Memory B cell (primary cell): ENCODE results near the gene MICB.
"Not testable (repeated sequence)": the region's sequence is repeated elsewhere in the genome, so short reads cannot be mapped to it uniquely, and the experiment has no call there.

Experiments
- ATAC-seq: fragments of 150-1000 bp; cut with Tn5 transposase; 2 replicates; pipeline ENCODE4 v1.10.0; 2021; ENCODE audit warnings: low read depth, mild to moderate bottlenecking, moderate library complexity
- DNase-seq, 2 donors: peaks; one replicate each; pipeline ENCODE4 v3.0.0; 2022; ENCODE audit warnings: low spot score in 2 of 2
- H3K27ac Mint-ChIP-seq: one replicate; pipeline ENCODE4 v1.8.0; 2022; ENCODE audit warnings: mild to moderate bottlenecking, moderate library complexity, mixed read lengths
- H3K27me3 Mint-ChIP-seq: one replicate; pipeline ENCODE4 v1.8.0; 2022; ENCODE audit warnings: mixed read lengths
- H3K36me3 Mint-ChIP-seq: one replicate; pipeline ENCODE4 v1.8.0; 2022; ENCODE audit warnings: mild to moderate bottlenecking, mixed read lengths
- H3K4me1 Mint-ChIP-seq: one replicate; pipeline ENCODE4 v1.8.0; 2022; ENCODE audit warnings: mixed read lengths
- H3K4me3 Mint-ChIP-seq: one replicate; pipeline ENCODE4 v1.8.0; 2022; ENCODE audit warnings: mild to moderate bottlenecking, moderate library complexity, mixed read lengths
- H3K9me3 Mint-ChIP-seq: one replicate; pipeline ENCODE4 v1.8.0; 2022; ENCODE audit warnings: mixed read lengths

Gene MICB

GRCh38 chr6:31480574-31480973 lies 17.4 kb upstream of the MICB start:
- no peaks in the 10 kb centered on the region for H3K27me3 Mint-ChIP-seq
- H3K4me1 Mint-ChIP-seq: peaks cover 22% of the 10 kb centered on the region
- DNase-seq (no peak), ATAC-seq (no peak)
- H3K9me3 Mint-ChIP-seq: no peaks in the 10 kb centered on the region
- H3K27ac Mint-ChIP-seq: no peak overlapping the region
- H3K4me3 Mint-ChIP-seq: no peak overlapping the region
- peaks cover 2% of the 10 kb centered on the region for H3K36me3 Mint-ChIP-seq

DNA sequence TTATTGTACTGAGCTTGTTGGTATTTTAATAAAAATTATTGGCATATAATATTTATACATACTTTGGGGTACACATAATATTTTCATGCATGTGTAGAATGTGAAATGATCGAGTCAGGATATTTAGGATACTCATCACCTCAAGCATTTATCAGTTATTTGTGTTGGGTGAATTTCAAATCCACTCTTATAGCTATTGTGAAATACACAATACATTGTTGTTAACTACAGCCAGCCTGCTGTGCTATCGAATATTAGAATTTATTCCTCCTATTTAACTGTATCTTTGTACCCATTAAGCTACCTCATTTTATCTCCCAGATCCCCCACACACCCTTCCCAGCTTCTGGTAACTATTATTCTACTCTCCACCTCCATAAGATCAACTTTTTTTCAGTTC lies 14.6 kb upstream of the MICB start:
- H3K27me3 Mint-ChIP-seq: no peaks in the 10 kb centered on the region
- H3K4me3 Mint-ChIP-seq: no peak overlapping the region
- H3K36me3 Mint-ChIP-seq: peaks cover 2% of the 10 kb centered on the region
- H3K27ac Mint-ChIP-seq: no peak overlapping the region
- peaks cover 16% of the 10 kb centered on the region for H3K4me1 Mint-ChIP-seq
- DNase-seq: no peak
- H3K9me3 Mint-ChIP-seq: peaks cover 2% of the 10 kb centered on the region
- no peak for ATAC-seq

DNA sequence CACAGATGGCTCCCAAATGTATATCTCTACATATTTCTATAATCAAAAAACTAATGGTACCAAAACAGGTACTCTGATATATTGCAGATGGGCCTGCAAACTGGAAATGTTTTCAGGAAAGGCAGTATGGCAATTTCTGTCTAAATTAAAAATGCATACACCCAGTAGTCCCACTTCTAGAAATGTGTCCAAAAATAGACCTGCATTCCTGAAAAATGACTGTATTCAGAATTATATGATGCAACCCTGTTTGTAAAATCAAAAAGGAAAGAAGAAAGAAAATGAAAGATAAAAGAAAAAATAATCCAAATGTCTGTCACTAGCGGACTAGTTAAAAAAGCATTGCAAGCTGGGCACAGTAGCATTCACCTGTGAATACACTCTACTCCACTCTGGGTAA lies 12.9 kb upstream of the MICB start:
- DNase-seq: no peak
- peaks cover 8% of the 10 kb centered on the region for H3K4me1 Mint-ChIP-seq
- H3K27ac Mint-ChIP-seq: no peak overlapping the region
- no peak for ATAC-seq
- H3K4me3 Mint-ChIP-seq: no peak overlapping the region
- H3K27me3 Mint-ChIP-seq: no peaks in the 10 kb centered on the region
- peaks cover under 1% of the 10 kb centered on the region for H3K36me3 Mint-ChIP-seq
- H3K9me3 Mint-ChIP-seq: peaks cover 2% of the 10 kb centered on the region

- not testable (repeated sequence) for H3K36me3 Mint-ChIP-seq, H3K27me3 Mint-ChIP-seq, H3K9me3 Mint-ChIP-seq, H3K4me3 Mint-ChIP-seq, DNase-seq
- Mint-ChIP-seq H3K27ac (peak overlapping the region; percentile 86), H3K4me1 (peaks cover 12% of the 10 kb centered on the region)
- ATAC-seq: peak; percentile 52
Observed at GRCh38 chr6:31486065-31486837, 11.7 kb upstream of the MICB start.

- H3K4me1 Mint-ChIP-seq: peaks cover 15% of the 10 kb centered on the region
- ATAC-seq, H3K36me3 Mint-ChIP-seq, H3K9me3 Mint-ChIP-seq, DNase-seq, H3K4me3 Mint-ChIP-seq, H3K27me3 Mint-ChIP-seq, H3K27ac Mint-ChIP-seq: not testable (repeated sequence)
Observed at GRCh38 chr6:31487674-31488073, 10.3 kb upstream of the MICB start.

GRCh38 chr6:31489086-31489485 lies 8.9 kb upstream of the MICB start:
- peaks cover 2% of the 10 kb centered on the region for H3K36me3 Mint-ChIP-seq
- peaks cover 18% of the 10 kb centered on the region for H3K4me1 Mint-ChIP-seq
- peaks cover 2% of the 10 kb centered on the region for H3K9me3 Mint-ChIP-seq
- H3K27ac Mint-ChIP-seq: no peak overlapping the region
- ATAC-seq: no peak
- H3K27me3 Mint-ChIP-seq: no peaks in the 10 kb centered on the region
- no peak for DNase-seq
- no peak overlapping the region for H3K4me3 Mint-ChIP-seq

- DNase-seq: no peak
- ATAC-seq: no peak
- no peaks in the 10 kb centered on the region for H3K27me3 Mint-ChIP-seq
- H3K9me3 Mint-ChIP-seq: peaks cover 2% of the 10 kb centered on the region
- H3K27ac Mint-ChIP-seq: no peak overlapping the region
- H3K4me1 Mint-ChIP-seq: peaks cover 19% of the 10 kb centered on the region
- peaks cover 2% of the 10 kb centered on the region for H3K36me3 Mint-ChIP-seq
- peak overlapping the region; percentile 21 for H3K4me3 Mint-ChIP-seq
Observed at GRCh38 chr6:31490115-31490873, 7.7 kb upstream of the MICB start.

GRCh38 chr6:31493550-31493874 lies 4.4 kb upstream of the MICB start:
- ATAC-seq, H3K9me3 Mint-ChIP-seq, H3K27me3 Mint-ChIP-seq, DNase-seq, H3K36me3 Mint-ChIP-seq: not testable (repeated sequence)
- H3K4me1 Mint-ChIP-seq: peaks cover 28% of the 10 kb centered on the region
- H3K4me3 Mint-ChIP-seq: peak overlapping the region; percentile 98
- H3K27ac Mint-ChIP-seq: peak overlapping the region; percentile 0

- Mint-ChIP-seq H3K27ac (peak overlapping the region; percentile 91), H3K27me3 (no peaks in the 10 kb centered on the region), H3K4me1 (peaks cover 32% of the 10 kb centered on the region), H3K9me3 (no peaks in the 10 kb centered on the region), H3K36me3 (peaks cover 2% of the 10 kb centered on the region), H3K4me3 (peak overlapping the region; percentile 98)
- peak; percentile 56 for ATAC-seq
- DNase-seq: peak; percentile 65 to 86
Observed at GRCh38 chr6:31493875-31494694, 3.9 kb upstream of the MICB start.

DNA sequence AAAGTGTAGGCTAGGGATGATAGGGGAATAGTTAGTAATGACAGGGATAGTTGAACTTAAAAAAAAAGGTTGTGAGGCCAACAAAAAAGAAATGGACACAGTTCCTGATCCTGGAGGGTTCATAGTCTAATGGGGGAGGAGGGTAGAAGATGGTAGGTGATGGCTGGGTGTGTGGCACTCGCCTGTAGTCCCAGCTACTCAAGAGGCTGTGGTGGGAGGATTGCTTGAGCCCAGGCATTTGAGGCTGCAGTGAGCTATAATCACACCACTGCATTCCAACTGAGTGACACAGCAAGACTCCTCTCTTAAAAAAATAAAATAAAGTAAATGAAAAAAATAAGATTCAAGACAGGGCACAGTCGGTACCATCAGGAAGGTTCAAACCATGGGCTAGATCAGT lies 2.4 kb upstream of the MICB start:
- ATAC-seq: no peak
- DNase-seq: no peak
- Mint-ChIP-seq H3K4me1 (peaks cover 38% of the 10 kb centered on the region), H3K9me3 (no peaks in the 10 kb centered on the region), H3K27ac (peak overlapping the region; percentile 91), H3K36me3 (no peaks in the 10 kb centered on the region), H3K4me3 (peak overlapping the region; percentile 98), H3K27me3 (no peaks in the 10 kb centered on the region)

GRCh38 chr6:31496826-31497225 lies 1.1 kb upstream of the MICB start:
- H3K27ac Mint-ChIP-seq: peak overlapping the region; percentile 84
- H3K4me1 Mint-ChIP-seq: peaks cover 44% of the 10 kb centered on the region
- DNase-seq, H3K27me3 Mint-ChIP-seq, H3K9me3 Mint-ChIP-seq, H3K36me3 Mint-ChIP-seq: not testable (repeated sequence)
- H3K4me3 Mint-ChIP-seq: peak overlapping the region; percentile 85
- peak; percentile 7 for ATAC-seq

DNA sequence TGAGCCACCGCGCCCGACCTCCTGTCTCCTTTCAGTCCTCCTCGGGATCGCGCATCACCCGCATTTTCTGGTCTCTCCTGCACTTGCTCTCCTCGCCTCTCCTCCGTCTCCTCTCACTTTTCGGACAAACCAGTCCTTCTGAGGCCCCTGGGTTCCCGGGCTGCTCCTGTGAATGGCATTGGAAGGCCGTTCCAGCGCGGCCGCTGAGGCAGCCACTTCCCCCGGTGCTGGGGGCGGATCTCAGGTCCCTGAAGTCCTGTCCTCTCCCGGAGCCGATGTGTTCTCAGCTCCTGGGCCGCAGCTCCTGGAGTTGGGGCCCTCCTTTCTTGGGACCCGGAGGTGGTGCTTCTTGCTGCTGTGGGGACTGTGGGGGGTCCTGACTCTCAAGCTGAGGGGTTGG lies 803 bp downstream of the MICB start:
- peaks cover 46% of the 10 kb centered on the region for H3K4me1 Mint-ChIP-seq
- no peak for DNase-seq
- H3K36me3 Mint-ChIP-seq: no peaks in the 10 kb centered on the region
- H3K27ac Mint-ChIP-seq: peak overlapping the region; percentile 13
- H3K27me3 Mint-ChIP-seq: no peaks in the 10 kb centered on the region
- peak overlapping the region; percentile 87 for H3K4me3 Mint-ChIP-seq
- ATAC-seq: no peak
- no peaks in the 10 kb centered on the region for H3K9me3 Mint-ChIP-seq

DNA sequence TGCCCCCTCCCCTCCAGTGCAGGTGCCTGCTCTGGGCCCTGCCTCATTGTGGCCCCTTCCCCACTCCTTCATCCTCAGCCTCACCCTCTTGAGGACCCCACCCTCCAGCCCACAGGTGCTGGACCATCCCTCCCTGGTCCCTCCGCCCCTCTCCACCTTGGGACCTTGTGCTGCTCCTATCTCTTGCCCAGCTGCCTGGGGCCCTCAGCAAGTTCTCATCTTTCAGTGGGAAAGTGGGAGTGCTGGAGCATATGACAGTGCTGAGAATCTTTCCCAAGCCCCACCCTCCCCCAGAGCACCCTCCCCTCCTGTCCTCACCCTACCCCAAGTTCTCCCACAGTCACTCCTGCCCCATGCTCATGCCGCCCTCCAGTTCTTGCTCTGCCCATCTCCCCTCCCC lies 1.7 kb downstream of the MICB start:
- Mint-ChIP-seq H3K4me3 (peak overlapping the region; percentile 87), H3K27ac (peak overlapping the region; percentile 13), H3K4me1 (peaks cover 47% of the 10 kb centered on the region)
- not testable (repeated sequence) for DNase-seq, ATAC-seq, H3K27me3 Mint-ChIP-seq, H3K9me3 Mint-ChIP-seq, H3K36me3 Mint-ChIP-seq

DNA sequence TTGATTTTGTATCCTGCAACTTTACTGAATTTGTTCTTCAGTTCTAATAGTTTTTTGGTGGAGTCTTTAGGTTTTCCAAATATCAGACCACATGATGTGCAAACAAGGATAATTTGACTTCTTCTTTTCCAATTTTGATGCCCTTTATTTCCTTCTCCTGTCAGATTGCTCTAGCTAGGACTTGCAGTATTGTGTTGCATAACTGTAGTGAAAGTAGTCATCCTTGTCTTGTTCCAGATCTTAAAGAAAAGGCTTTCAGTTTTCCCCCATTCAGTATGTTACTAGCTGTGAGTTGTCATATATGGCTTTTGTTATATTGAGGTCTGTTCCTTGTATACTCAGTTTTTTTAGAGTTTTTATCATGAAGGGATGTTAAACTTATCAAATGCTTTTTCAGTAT lies 4.6 kb downstream of the MICB start:
- H3K27me3 Mint-ChIP-seq: no peaks in the 10 kb centered on the region
- ATAC-seq (no peak), DNase-seq (no peak)
- H3K27ac Mint-ChIP-seq: no peak overlapping the region
- no peaks in the 10 kb centered on the region for H3K9me3 Mint-ChIP-seq
- H3K4me3 Mint-ChIP-seq: no peak overlapping the region
- peaks cover 36% of the 10 kb centered on the region for H3K4me1 Mint-ChIP-seq
- peaks cover 14% of the 10 kb centered on the region for H3K36me3 Mint-ChIP-seq
